OCI-LY3 (cell line): ENCODE measurements around the gene ANK2.

Experiments
- H2AFZ ChIP-seq: fragments of 200-600, 300-600 bp; shearing (Covaris generic); 2 replicates; pipeline ENCODE4 v1.6.0; 2014; ENCODE audit warnings: antibody characterized with exemption, low read depth, low read length
- H3K27ac ChIP-seq: fragments of 200-600, 300-600 bp; sonication (generic); 2 replicates; pipeline ENCODE4 v1.5.1; 2014; ENCODE audit warnings: mild to moderate bottlenecking, low read length, moderate library complexity, mixed read lengths
- H3K27me3 ChIP-seq: fragments of 200-600, 300-600 bp; sonication (generic); 2 replicates; pipeline ENCODE4 v1.6.1; 2014; ENCODE audit warnings: low read depth, low read length, mixed read lengths
- H3K36me3 ChIP-seq: fragments of 200-600, 300-600 bp; sonication (generic); replicated peaks from 2 replicates; pipeline ENCODE3; 2014; ENCODE audit warnings: low read depth, low read length, mixed read lengths
- H3K4me1 ChIP-seq: fragments of 300-600, 200-600 bp; sonication (generic); 2 replicates; pipeline ENCODE4 v1.6.1; 2014; ENCODE audit warnings: low read length, mixed read lengths
- H3K4me2 ChIP-seq: fragments of 200-600, 300-600 bp; sonication (generic); 2 replicates; pipeline ENCODE4 v1.6.1; 2014; ENCODE audit warnings: low read length, mixed read lengths
- H3K4me3 ChIP-seq: fragments of 300-600, 200-600 bp; sonication (generic); 2 replicates; pipeline ENCODE4 v1.5.1; 2014; ENCODE audit warnings: antibody characterized with exemption, mild to moderate bottlenecking, low read length, moderate library complexity
- H3K79me2 ChIP-seq: fragments of 300-600, 200-600 bp; shearing (Covaris generic); 2 replicates; pipeline ENCODE4 v1.6.1; 2014; ENCODE audit warnings: mild to moderate bottlenecking, low read length, mixed read lengths
- H3K9ac ChIP-seq: fragments of 300-600, 200-600 bp; shearing (Covaris generic); 2 replicates; pipeline ENCODE4 v1.6.0; 2014; ENCODE audit warnings: mild to moderate bottlenecking, low read length, moderate library complexity
- H3K9me3 ChIP-seq: fragments of 200-600, 300-600 bp; shearing (Covaris generic); 2 replicates; pipeline ENCODE4 v1.6.1; 2014; ENCODE audit warnings: low read length, mixed read lengths; ENCODE audit not compliant: insufficient read depth
- H4K20me1 ChIP-seq: fragments of 200-600, 300-600 bp; sonication (generic); 2 replicates; pipeline ENCODE4 v1.6.1; 2016; ENCODE audit warnings: low read length, mixed read lengths; ENCODE audit not compliant: insufficient read depth
- EZH2phosphoT487 ChIP-seq: fragments of 200-600 bp; shearing (Covaris generic); IDR thresholded peaks from 2 replicates; pipeline ENCODE4 v1.6.1; 2018; ENCODE audit warnings: antibody characterized with exemption, mixed run types, low read depth
- TF ChIP-seq, protein P1 (sequence below): fragments of 200-600, 300-600 bp; sonication (generic); IDR thresholded peaks from 2 replicates; pipeline ENCODE4 v1.5.1; 2014; ENCODE audit warnings: antibody characterized with exemption, low read length, low read depth

Gene ANK2

DNA sequence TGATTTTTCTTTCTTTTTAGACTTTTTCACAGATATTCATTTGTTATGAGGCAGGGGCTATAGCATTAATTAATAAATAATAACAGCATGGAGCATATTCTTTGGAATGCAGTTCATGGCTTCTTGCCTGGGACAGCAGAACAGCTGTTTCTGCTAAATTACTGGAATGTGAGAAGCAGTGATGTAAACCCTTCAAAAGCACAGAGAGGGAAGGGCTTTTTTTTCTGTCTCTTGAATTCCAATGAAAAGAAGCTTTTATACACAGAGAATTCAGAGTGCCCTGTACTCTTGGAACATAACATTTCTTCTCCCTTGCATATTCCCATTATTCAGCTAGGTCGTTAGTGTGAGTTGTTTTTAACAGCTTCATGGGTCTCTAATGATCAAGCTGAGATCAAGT, 28.5 kb upstream of the ANK2 start:
- H3K27ac ChIP-seq = no peak overlapping the region
- no peaks in the 10 kb centered on the region for H3K9me3 ChIP-seq
- H3K79me2 ChIP-seq = no peaks in the 10 kb centered on the region
- H3K4me3 ChIP-seq = no peak overlapping the region
- no peaks in the 10 kb centered on the region for H3K36me3 ChIP-seq
- H3K27me3 ChIP-seq = no peaks in the 10 kb centered on the region
- no peak overlapping the region for H3K9ac ChIP-seq
- TF ChIP-seq EZH2phosphoT487 = no peak
- TF ChIP-seq, protein P1, sequence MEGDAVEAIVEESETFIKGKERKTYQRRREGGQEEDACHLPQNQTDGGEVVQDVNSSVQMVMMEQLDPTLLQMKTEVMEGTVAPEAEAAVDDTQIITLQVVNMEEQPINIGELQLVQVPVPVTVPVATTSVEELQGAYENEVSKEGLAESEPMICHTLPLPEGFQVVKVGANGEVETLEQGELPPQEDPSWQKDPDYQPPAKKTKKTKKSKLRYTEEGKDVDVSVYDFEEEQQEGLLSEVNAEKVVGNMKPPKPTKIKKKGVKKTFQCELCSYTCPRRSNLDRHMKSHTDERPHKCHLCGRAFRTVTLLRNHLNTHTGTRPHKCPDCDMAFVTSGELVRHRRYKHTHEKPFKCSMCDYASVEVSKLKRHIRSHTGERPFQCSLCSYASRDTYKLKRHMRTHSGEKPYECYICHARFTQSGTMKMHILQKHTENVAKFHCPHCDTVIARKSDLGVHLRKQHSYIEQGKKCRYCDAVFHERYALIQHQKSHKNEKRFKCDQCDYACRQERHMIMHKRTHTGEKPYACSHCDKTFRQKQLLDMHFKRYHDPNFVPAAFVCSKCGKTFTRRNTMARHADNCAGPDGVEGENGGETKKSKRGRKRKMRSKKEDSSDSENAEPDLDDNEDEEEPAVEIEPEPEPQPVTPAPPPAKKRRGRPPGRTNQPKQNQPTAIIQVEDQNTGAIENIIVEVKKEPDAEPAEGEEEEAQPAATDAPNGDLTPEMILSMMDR = no peak
- H3K4me1 ChIP-seq = peaks cover 3% of the 10 kb centered on the region; the same call in 1 of the 2 replicates
- H2AFZ ChIP-seq = no peak overlapping the region
- H4K20me1 ChIP-seq = no peaks in the 10 kb centered on the region
- H3K4me2 ChIP-seq = no peak overlapping the region

GRCh38 chr4:113024388-113024787, 25.1 kb upstream of the ANK2 start:
- H3K9me3 ChIP-seq = no peaks in the 10 kb centered on the region
- H3K4me2 ChIP-seq = no peak overlapping the region
- peaks cover 3% of the 10 kb centered on the region; the same call in 1 of the 2 replicates for H3K4me1 ChIP-seq
- no peak overlapping the region for H3K27ac ChIP-seq
- TF ChIP-seq EZH2phosphoT487 = no peak
- TF ChIP-seq, protein P1 = no peak
- H4K20me1 ChIP-seq = no peaks in the 10 kb centered on the region
- no peaks in the 10 kb centered on the region for H3K36me3 ChIP-seq
- no peaks in the 10 kb centered on the region for H3K27me3 ChIP-seq
- no peak overlapping the region for H3K4me3 ChIP-seq
- H2AFZ ChIP-seq = no peak overlapping the region
- no peak overlapping the region for H3K9ac ChIP-seq
- no peaks in the 10 kb centered on the region for H3K79me2 ChIP-seq

DNA sequence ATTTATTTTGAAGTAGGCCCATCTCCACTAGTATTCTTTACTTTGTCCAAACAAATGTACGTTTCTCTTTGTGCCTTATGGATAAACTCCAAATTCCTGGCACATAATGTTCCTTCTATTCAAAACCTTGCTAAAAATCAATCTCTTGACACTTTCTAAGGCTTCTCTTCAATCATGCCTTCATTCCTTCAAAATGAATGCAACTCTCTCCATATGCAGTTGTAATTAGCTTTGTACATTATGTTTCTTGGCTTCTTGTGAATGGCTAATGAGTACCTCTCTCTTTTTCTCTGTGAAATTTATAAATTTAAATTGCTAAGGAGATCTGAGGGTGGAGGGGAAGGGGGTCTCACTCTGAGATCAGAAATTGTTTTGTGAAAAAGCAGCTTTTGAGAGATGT, 24.0 kb upstream of the ANK2 start:
- H3K9ac ChIP-seq = no peak overlapping the region
- no peaks in the 10 kb centered on the region for H4K20me1 ChIP-seq
- no peaks in the 10 kb centered on the region for H3K79me2 ChIP-seq
- H3K4me3 ChIP-seq = no peak overlapping the region
- H3K9me3 ChIP-seq = no peaks in the 10 kb centered on the region
- H3K27me3 ChIP-seq = no peaks in the 10 kb centered on the region
- TF ChIP-seq, protein P1 = no peak
- no peak for TF ChIP-seq EZH2phosphoT487
- peaks cover 3% of the 10 kb centered on the region; the same call in 1 of the 2 replicates for H3K4me1 ChIP-seq
- H2AFZ ChIP-seq = no peak overlapping the region
- no peaks in the 10 kb centered on the region for H3K36me3 ChIP-seq
- H3K4me2 ChIP-seq = no peak overlapping the region
- H3K27ac ChIP-seq = no peak overlapping the region

DNA sequence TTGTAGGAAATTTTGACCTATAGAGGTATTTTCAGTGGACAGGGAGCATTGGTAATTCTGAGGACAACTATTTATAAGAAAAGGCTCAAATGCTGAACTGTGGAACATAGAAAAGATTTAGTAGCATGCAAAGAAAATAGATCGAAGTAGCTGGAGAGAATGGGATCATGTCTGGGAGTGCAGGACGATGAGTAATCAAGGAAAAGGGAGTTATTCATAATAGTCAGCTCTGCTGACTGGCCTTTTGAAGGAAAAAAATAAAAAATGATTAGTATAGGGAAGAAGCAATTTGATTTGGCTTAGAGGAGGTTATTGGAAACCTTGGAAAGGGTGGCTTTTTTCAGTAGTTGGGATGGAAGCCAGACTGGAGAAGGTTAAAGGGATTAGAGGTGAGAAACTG, 22.9 kb upstream of the ANK2 start:
- H3K79me2 ChIP-seq = no peaks in the 10 kb centered on the region
- no peaks in the 10 kb centered on the region for H3K36me3 ChIP-seq
- H3K9ac ChIP-seq = no peak overlapping the region
- TF ChIP-seq, protein P1 = no peak
- TF ChIP-seq EZH2phosphoT487 = no peak
- no peaks in the 10 kb centered on the region for H3K27me3 ChIP-seq
- no peak overlapping the region for H2AFZ ChIP-seq
- H3K27ac ChIP-seq = no peak overlapping the region
- no peak overlapping the region for H3K4me3 ChIP-seq
- no peaks in the 10 kb centered on the region for H4K20me1 ChIP-seq
- peaks cover 3% of the 10 kb centered on the region; the same call in 1 of the 2 replicates for H3K4me1 ChIP-seq
- H3K9me3 ChIP-seq = no peaks in the 10 kb centered on the region
- no peak overlapping the region for H3K4me2 ChIP-seq
